ENCODE results near the gene CCDC134.

The CCDC134 gene

GRCh38 chr22:41787331-41787730, 13.1 kb upstream of the CCDC134 start:
- no peak for DNase-seq (ENCODE audit: low spot score)

GRCh38 chr22:41793871-41794270, 6.6 kb upstream of the CCDC134 start:
- no peak for DNase-seq (ENCODE audit: low spot score)

- DNase-seq (ENCODE audit: low spot score), result no peak
Observed at GRCh38 chr22:41798736-41799135, 1.7 kb upstream of the CCDC134 start.

- peak; percentile 21 for DNase-seq (ENCODE audit: low spot score)
Observed at GRCh38 chr22:41799486-41800347, 762 bp upstream of the CCDC134 start.

- DNase-seq (ENCODE audit: low spot score), result no peak
Observed at GRCh38 chr22:41801147-41801819, 804 bp downstream of the CCDC134 start.

GRCh38 chr22:41801886-41802285, 1.4 kb downstream of the CCDC134 start:
- no peak for DNase-seq (ENCODE audit: low spot score)

- no peak for DNase-seq (ENCODE audit: low spot score)
Observed at GRCh38 chr22:41805639-41806038, 5.2 kb downstream of the CCDC134 start.

GRCh38 chr22:41808400-41808799, 7.9 kb downstream of the CCDC134 start:
- no peak for DNase-seq (ENCODE audit: low spot score)

GRCh38 chr22:41810022-41810421, 9.5 kb downstream of the CCDC134 start:
- DNase-seq (ENCODE audit: low spot score), result no peak

- DNase-seq (ENCODE audit: low spot score), result no peak
Observed at GRCh38 chr22:41812805-41813545, 12.5 kb downstream of the CCDC134 start.

- no peak for DNase-seq (ENCODE audit: low spot score)
Observed at GRCh38 chr22:41813726-41814410, 13.4 kb downstream of the CCDC134 start.

GRCh38 chr22:41815716-41816115, 15.2 kb downstream of the CCDC134 start:
- DNase-seq (ENCODE audit: low spot score), result no peak

- no peak for DNase-seq (ENCODE audit: low spot score)
Observed at GRCh38 chr22:41816241-41816640, 15.8 kb downstream of the CCDC134 start.

GRCh38 chr22:41816871-41817270, 16.4 kb downstream of the CCDC134 start:
- DNase-seq (ENCODE audit: low spot score), result no peak

GRCh38 chr22:41818011-41818410, 17.5 kb downstream of the CCDC134 start:
- DNase-seq (ENCODE audit: low spot score), result no peak

GRCh38 chr22:41818596-41818995, 18.1 kb downstream of the CCDC134 start:
- no peak for DNase-seq (ENCODE audit: low spot score)

- DNase-seq (ENCODE audit: low spot score), result no peak
Observed at GRCh38 chr22:41819257-41819656, 18.8 kb downstream of the CCDC134 start.

GRCh38 chr22:41820447-41820846, 20.0 kb downstream of the CCDC134 start:
- no peak for DNase-seq (ENCODE audit: low spot score)

- DNase-seq (ENCODE audit: low spot score), result no peak
Observed at GRCh38 chr22:41821471-41822316, 21.2 kb downstream of the CCDC134 start.

GRCh38 chr22:41822317-41823057, 22.0 kb downstream of the CCDC134 start:
- DNase-seq (ENCODE audit: low spot score), result no peak
